Fibroblast of villous mesenchyme (primary cell): ENCODE results near the gene TELO2. TPM values are rescaled to one million over a fixed set of nuclear protein-coding genes. Genes with fewer than 3 reads are reported as not detected.
"Not testable (repeated sequence)": the region's sequence is repeated elsewhere in the genome, so short reads cannot be mapped to it uniquely, and the experiment has no call there.

Experiments
- DNase-seq: peaks from one replicate; pipeline ENCODE4 v3.0.0-alpha.2; 2010; ENCODE audit warnings: low read depth
- H3K4me3 ChIP-seq: 2 replicates; pipeline ENCODE4 v1.5.1; 2011; ENCODE audit warnings: low read depth, mild to moderate bottlenecking, low read length
- total RNA-seq: library from RNA; depleted of rRNA; stranded (reverse); fragments of >200 nt; gene quantifications from 2 replicates; pipeline ENCODE4 v1.2.3, GENCODE V29; 2012
- TF ChIP-seq, protein P1 (sequence below): IDR thresholded peaks from 2 replicates; pipeline ENCODE4 v1.5.1; 2012; ENCODE audit warnings: low read depth, mild to moderate bottlenecking, low read length; ENCODE audit not compliant: insufficient read depth

The TELO2 gene
- total RNA-seq, 1 donor: 21.6 TPM

GRCh38 chr16:1475552-1476114 lies 17.5 kb upstream of the TELO2 start:
- TF ChIP-seq, protein P1, sequence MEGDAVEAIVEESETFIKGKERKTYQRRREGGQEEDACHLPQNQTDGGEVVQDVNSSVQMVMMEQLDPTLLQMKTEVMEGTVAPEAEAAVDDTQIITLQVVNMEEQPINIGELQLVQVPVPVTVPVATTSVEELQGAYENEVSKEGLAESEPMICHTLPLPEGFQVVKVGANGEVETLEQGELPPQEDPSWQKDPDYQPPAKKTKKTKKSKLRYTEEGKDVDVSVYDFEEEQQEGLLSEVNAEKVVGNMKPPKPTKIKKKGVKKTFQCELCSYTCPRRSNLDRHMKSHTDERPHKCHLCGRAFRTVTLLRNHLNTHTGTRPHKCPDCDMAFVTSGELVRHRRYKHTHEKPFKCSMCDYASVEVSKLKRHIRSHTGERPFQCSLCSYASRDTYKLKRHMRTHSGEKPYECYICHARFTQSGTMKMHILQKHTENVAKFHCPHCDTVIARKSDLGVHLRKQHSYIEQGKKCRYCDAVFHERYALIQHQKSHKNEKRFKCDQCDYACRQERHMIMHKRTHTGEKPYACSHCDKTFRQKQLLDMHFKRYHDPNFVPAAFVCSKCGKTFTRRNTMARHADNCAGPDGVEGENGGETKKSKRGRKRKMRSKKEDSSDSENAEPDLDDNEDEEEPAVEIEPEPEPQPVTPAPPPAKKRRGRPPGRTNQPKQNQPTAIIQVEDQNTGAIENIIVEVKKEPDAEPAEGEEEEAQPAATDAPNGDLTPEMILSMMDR: no peak
- H3K4me3 ChIP-seq: peak overlapping the region; percentile 81
- no peak for DNase-seq

- TF ChIP-seq, protein P1: no peak
- no peak for DNase-seq
- no peak overlapping the region for H3K4me3 ChIP-seq
Observed at GRCh38 chr16:1477033-1477432, 16.1 kb upstream of the TELO2 start.

- H3K4me3 ChIP-seq, DNase-seq: not testable (repeated sequence)
Observed at GRCh38 chr16:1478937-1479336, 14.2 kb upstream of the TELO2 start.

DNA sequence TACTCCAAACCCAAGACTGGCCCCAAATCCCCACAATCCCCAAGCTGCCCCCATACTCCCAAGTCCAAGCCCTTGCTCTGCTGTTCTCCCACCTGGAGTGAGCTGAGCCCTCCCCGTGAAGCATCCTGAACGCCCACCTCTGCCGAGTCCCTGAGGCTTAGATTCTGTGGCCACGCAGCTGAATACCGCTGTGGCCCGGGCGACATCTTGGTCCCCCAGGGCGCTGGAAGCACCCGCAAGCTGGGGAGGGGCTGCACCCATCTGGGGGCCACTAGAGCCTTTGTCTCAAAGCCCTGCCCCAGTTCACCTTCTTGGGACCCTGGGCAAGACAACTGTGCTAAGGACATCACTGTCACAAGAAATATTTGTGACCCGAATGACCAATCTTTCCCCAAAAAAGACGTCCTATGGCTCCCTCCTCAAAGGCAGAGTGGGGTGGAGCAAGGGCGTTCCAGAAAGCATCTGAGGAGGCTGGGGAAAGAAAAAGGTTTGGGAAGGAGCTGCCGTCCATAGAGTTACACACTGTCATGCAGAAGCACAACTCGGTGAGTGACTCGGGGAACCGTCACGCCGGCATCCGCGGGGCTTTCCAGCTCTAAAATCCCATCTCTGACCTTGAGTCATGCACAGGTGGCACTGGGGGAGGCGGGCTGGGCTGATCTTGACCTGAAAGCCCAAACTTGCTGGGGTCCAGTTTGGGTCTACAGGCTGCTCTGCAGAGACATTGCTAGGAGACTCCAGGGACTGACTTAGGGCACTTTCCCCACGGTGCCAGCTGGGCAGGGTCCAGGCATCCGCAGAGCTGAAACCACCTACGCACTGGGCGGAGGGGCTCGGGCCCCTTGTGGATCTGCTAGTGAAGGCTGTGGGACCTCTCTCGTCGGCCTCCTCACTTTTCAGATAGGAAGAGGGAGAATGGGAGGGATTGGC lies 11.0 kb upstream of the TELO2 start:
- TF ChIP-seq, protein P1: no peak
- H3K4me3 ChIP-seq: no peak overlapping the region
- no peak for DNase-seq

GRCh38 chr16:1485847-1486496 lies 7.2 kb upstream of the TELO2 start:
- DNase-seq: no peak
- H3K4me3 ChIP-seq: no peak overlapping the region
- TF ChIP-seq, protein P1: no peak

DNA sequence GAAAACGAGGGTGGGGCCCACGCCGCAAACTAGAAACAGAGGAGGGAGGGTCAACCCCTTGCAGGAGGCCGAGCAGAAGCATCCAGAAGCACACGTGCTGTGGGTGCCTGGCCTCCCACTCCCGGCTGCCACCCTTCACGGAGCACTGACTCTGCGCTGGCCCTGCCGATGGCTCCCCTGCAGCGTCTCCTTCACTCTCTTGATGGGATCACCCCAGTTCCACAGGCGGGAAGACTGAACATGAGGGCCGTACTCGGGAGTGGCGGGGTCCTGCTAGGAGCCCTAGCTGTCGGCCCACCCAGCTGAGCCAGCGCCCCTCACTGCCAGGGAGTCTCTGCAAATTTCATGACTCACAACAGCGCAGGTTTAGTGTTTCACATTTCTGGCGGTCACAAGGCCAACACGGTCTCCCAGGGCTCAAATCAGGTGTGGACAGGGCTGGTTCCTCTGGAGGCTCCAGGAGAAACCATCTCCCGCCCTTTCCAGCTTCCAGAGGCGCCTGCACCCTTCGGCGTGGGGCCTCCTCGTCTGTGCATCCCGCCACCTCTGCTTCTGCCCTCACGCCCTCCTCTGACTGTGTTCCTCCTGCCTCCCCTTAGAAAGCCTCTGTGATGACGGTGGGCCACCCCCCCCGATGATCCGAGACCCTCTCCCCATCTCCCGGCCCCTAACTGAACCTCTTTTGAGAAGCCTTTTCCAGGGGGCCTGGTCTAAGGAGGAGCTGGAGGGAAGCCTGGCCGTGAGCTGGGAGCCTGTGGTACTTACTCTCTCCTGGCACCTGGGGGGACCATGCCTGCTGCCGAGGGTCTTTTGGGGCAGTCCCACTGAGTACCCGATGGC lies 6.4 kb upstream of the TELO2 start:
- H3K4me3 ChIP-seq: no peak overlapping the region
- TF ChIP-seq, protein P1: no peak
- DNase-seq: no peak
